ENCODE measurements around the gene RAI1. TPM values are rescaled to one million over a fixed set of nuclear protein-coding genes. Genes with fewer than 3 reads are reported as not detected.
A peak's percentile ranks its signal among the peaks of the same experiment; 100 is the strongest.

Gene RAI1
- total RNA-seq, 4 donors from 2014 or later: 17.0 to 36.3 (median 22.3) TPM

GRCh38 chr17:17661834-17662385, 19.3 kb upstream of the RAI1 start:
- TF ChIP-seq CTCF (IDR thresholded peaks at IDR 0.05) (no peak), POLR2A (IDR thresholded peaks at IDR 0.05) (no peak)
- 83 to 88% methylated on average over 10 of the region's 10 CpGs for WGBS, 2 donors
- Histone ChIP-seq H3K36me3 (no peaks in the 10 kb centered on the region), H3K4me3 (no peak overlapping the region), H3K4me1 (peaks cover 0 to 23% (median 10%) of the 10 kb centered on the region in 3 donors), H3K9me3 (peaks cover 0 to 13% (median 7%) of the 10 kb centered on the region in 3 donors), H3K27ac (no peak overlapping the region), H3K27me3 (no peaks in the 10 kb centered on the region)
- intact Hi-C loops (cut with DNase I): no loop called here
- DNase-seq: no peak

GRCh38 chr17:17663160-17664063, 17.8 kb upstream of the RAI1 start:
- Histone ChIP-seq H3K4me3 (peak overlapping the region in 1 of 4 donors; percentile 18), H3K36me3 (no peaks in the 10 kb centered on the region), H3K27ac (no peak overlapping the region), H3K27me3 (no peaks in the 10 kb centered on the region), H3K4me1 (peaks cover 0 to 23% (median 10%) of the 10 kb centered on the region in 3 donors), H3K9me3 (peaks cover 0 to 13% (median 7%) of the 10 kb centered on the region in 3 donors)
- intact Hi-C loops (cut with DNase I): no loop called here
- 0 to 52% methylated on average over 3 to 7 of the region's 19 CpGs for WGBS, 2 donors
- no peak for TF ChIP-seq CTCF (IDR thresholded peaks at IDR 0.05)
- TF ChIP-seq POLR2A (IDR thresholded peaks at IDR 0.05): no peak
- DNase-seq: no peak

- 78% methylated on average over 4 of the region's 4 CpGs for WGBS, 2 donors
- H3K4me1 ChIP-seq: peaks cover 0 to 23% (median 10%) of the 10 kb centered on the region in 3 donors
- no peak for DNase-seq
- H3K9me3 ChIP-seq: peaks cover 0 to 7% (median 5%) of the 10 kb centered on the region in 3 donors
- H3K4me3 ChIP-seq: no peak overlapping the region
- no peak overlapping the region for H3K27ac ChIP-seq
- no peaks in the 10 kb centered on the region for H3K27me3 ChIP-seq
- no peak for TF ChIP-seq POLR2A (IDR thresholded peaks at IDR 0.05)
- no peak for TF ChIP-seq CTCF (IDR thresholded peaks at IDR 0.05)
- H3K36me3 ChIP-seq: no peaks in the 10 kb centered on the region
- intact Hi-C loops (cut with DNase I): no loop called here
Observed at GRCh38 chr17:17664064-17664452, 17.2 kb upstream of the RAI1 start.

- TF ChIP-seq POLR2A (IDR thresholded peaks at IDR 0.05) (no peak), CTCF (IDR thresholded peaks at IDR 0.05) (no peak)
- H3K4me1 ChIP-seq: peaks cover 0 to 23% (median 10%) of the 10 kb centered on the region in 3 donors
- 72 to 87% methylated on average over 5 to 6 of the region's 6 CpGs for WGBS, 2 donors
Observed at GRCh38 chr17:17665255-17665654, 16.0 kb upstream of the RAI1 start.

GRCh38 chr17:17666111-17666714, 15.0 kb upstream of the RAI1 start:
- H3K27ac ChIP-seq: no peak overlapping the region
- WGBS, 2 donors: 35 to 62% methylated on average over 9 to 13 of the region's 13 CpGs

More at GRCh38 chr17:17665255-17665654, 16.0 kb upstream of the RAI1 start:
- H3K27ac ChIP-seq: no peak overlapping the region
- H3K4me3 ChIP-seq: no peak overlapping the region
- no peaks in the 10 kb centered on the region for H3K27me3 ChIP-seq
- no peaks in the 10 kb centered on the region for H3K36me3 ChIP-seq
- H3K9me3 ChIP-seq: no peaks in the 10 kb centered on the region
- intact Hi-C loops (cut with DNase I): no loop called here
- DNase-seq: no peak

More at GRCh38 chr17:17666111-17666714, 15.0 kb upstream of the RAI1 start:
- H3K4me3 ChIP-seq: no peak overlapping the region
- DNase-seq: no peak
- no peaks in the 10 kb centered on the region for H3K27me3 ChIP-seq
- peaks cover 0 to 23% (median 10%) of the 10 kb centered on the region in 3 donors for H3K4me1 ChIP-seq
- no peaks in the 10 kb centered on the region for H3K9me3 ChIP-seq
- TF ChIP-seq CTCF (IDR thresholded peaks at IDR 0.05) (peak in 1 of 6 experiments; percentile 29), POLR2A (IDR thresholded peaks at IDR 0.05) (no peak)
- intact Hi-C loops (cut with DNase I): no loop called here
- H3K36me3 ChIP-seq: no peaks in the 10 kb centered on the region

Data from esophagus squamous epithelium (tissue), 5 donors.